GM21786 (cell line): Measurements from ENCODE around the gene PRKCQ.
"Not testable (repeated sequence)": the region's sequence is repeated elsewhere in the genome, so short reads cannot be mapped to it uniquely, and the experiment has no call there.

Experiments
- ATAC-seq: cut with Tn5 transposase; IDR thresholded peaks from one replicate; pipeline ENCODE4 v1.9.1; 2021; ENCODE audit not compliant: unreplicated experiment

Gene PRKCQ

GRCh38 chr10:6464862-6465430 is 115.1 kb downstream of the PRKCQ start:
- ATAC-seq = no peak

- no peak for ATAC-seq
Observed at GRCh38 chr10:6463366-6463765, 116.7 kb downstream of the PRKCQ start.

GRCh38 chr10:6461961-6462360 is 118.1 kb downstream of the PRKCQ start:
- no peak for ATAC-seq

- ATAC-seq = no peak
Observed at GRCh38 chr10:6460861-6461409, 119.1 kb downstream of the PRKCQ start.

GRCh38 chr10:6458814-6459213 is 121.3 kb downstream of the PRKCQ start:
- no peak for ATAC-seq

GRCh38 chr10:6457376-6457775 is 122.7 kb downstream of the PRKCQ start:
- ATAC-seq = no peak

GRCh38 chr10:6456067-6456466 is 124.0 kb downstream of the PRKCQ start:
- ATAC-seq = no peak

- no peak for ATAC-seq
Observed at GRCh38 chr10:6455592-6455991, 124.5 kb downstream of the PRKCQ start.

- ATAC-seq = no peak
Observed at GRCh38 chr10:6446711-6447110, 133.4 kb downstream of the PRKCQ start.

- no peak for ATAC-seq
Observed at GRCh38 chr10:6445671-6446316, 134.3 kb downstream of the PRKCQ start.

GRCh38 chr10:6439875-6440274 is 140.2 kb downstream of the PRKCQ start:
- not testable (repeated sequence) for ATAC-seq

GRCh38 chr10:6431861-6432260 is 148.2 kb downstream of the PRKCQ start:
- no peak for ATAC-seq

- no peak for ATAC-seq
Observed at GRCh38 chr10:6431186-6431585, 148.9 kb downstream of the PRKCQ start.

- no peak for ATAC-seq
Observed at GRCh38 chr10:6430423-6430980, 149.6 kb downstream of the PRKCQ start.

- no peak for ATAC-seq
Observed at GRCh38 chr10:6427357-6427959, 152.6 kb downstream of the PRKCQ start.

GRCh38 chr10:6426317-6426716 is 153.8 kb downstream of the PRKCQ start:
- no peak for ATAC-seq

GRCh38 chr10:6423413-6424170 is 156.5 kb downstream of the PRKCQ start:
- ATAC-seq = no peak

- ATAC-seq = no peak
Observed at GRCh38 chr10:6423004-6423403, 157.1 kb downstream of the PRKCQ start.

GRCh38 chr10:6418613-6419216 is 161.4 kb downstream of the PRKCQ start:
- no peak for ATAC-seq

GRCh38 chr10:6418167-6418566 is 161.9 kb downstream of the PRKCQ start:
- ATAC-seq = no peak
